Measurements from ENCODE around the gene RFX7. TPM values are rescaled to one million over a fixed set of nuclear protein-coding genes. Genes with fewer than 3 reads are reported as not detected.
"Not testable (repeated sequence)": the region's sequence is repeated elsewhere in the genome, so short reads cannot be mapped to it uniquely, and the experiment has no call there.

The RFX7 gene
- total RNA-seq: 10 to 100 TPM; 15.3 to 17.5 (median 17.3) TPM

GRCh38 chr15:56243163-56244037 lies at the start of gene RFX7:
Gene RFX7 (minus strand): TSS chr15:56243879. CDS start chr15:56243285, 594 bp downstream.
- H3K36me3 Mint-ChIP-seq (ENCODE audit: insufficient read depth): peaks cover 6% of the 10 kb centered on the region
- H3K9me3 Mint-ChIP-seq: no peaks in the 10 kb centered on the region
- peaks cover 45% of the 10 kb centered on the region for H3K4me1 Mint-ChIP-seq (ENCODE audit: low read depth)
- DNase-seq: peak; percentile 66
- no peaks in the 10 kb centered on the region for H3K27me3 Mint-ChIP-seq (ENCODE audit: low read depth)
- H3K4me3 Mint-ChIP-seq: peak within 1 kb of the TSS; percentile 88
- ATAC-seq: peak; percentile 86 to 87

GRCh38 chr15:56292546-56293316 lies 49.1 kb upstream of the RFX7 start:
- H3K27me3 Mint-ChIP-seq (ENCODE audit: low read depth): peaks cover 3% of the 10 kb centered on the region
- H3K9me3 Mint-ChIP-seq: peaks cover 12% of the 10 kb centered on the region
- ATAC-seq: no peak
- DNase-seq: no peak
- no peak overlapping the region for H3K4me3 Mint-ChIP-seq
- no peaks in the 10 kb centered on the region for H3K4me1 Mint-ChIP-seq (ENCODE audit: low read depth)
- H3K36me3 Mint-ChIP-seq (ENCODE audit: insufficient read depth): no peaks in the 10 kb centered on the region

GRCh38 chr15:56291741-56292140 lies 48.1 kb upstream of the RFX7 start:
- Mint-ChIP-seq H3K36me3 (ENCODE audit: insufficient read depth) (no peaks in the 10 kb centered on the region), H3K4me1 (ENCODE audit: low read depth) (no peaks in the 10 kb centered on the region), H3K4me3 (no peak overlapping the region), H3K27me3 (ENCODE audit: low read depth) (peaks cover 3% of the 10 kb centered on the region), H3K9me3 (peaks cover 14% of the 10 kb centered on the region)
- DNase-seq: no peak
- ATAC-seq: no peak

- ATAC-seq: no peak
- Mint-ChIP-seq H3K4me3 (no peak overlapping the region), H3K36me3 (ENCODE audit: insufficient read depth) (no peaks in the 10 kb centered on the region), H3K9me3 (peaks cover 14% of the 10 kb centered on the region), H3K27me3 (ENCODE audit: low read depth) (no peaks in the 10 kb centered on the region), H3K4me1 (ENCODE audit: low read depth) (no peaks in the 10 kb centered on the region)
- no peak for DNase-seq
These were observed 42.5 kb upstream of the RFX7 start for GRCh38 chr15:56286213-56286612.

GRCh38 chr15:56281145-56281544 lies 37.5 kb upstream of the RFX7 start:
- H3K9me3 Mint-ChIP-seq: peaks cover 17% of the 10 kb centered on the region
- no peak overlapping the region for H3K4me3 Mint-ChIP-seq
- no peaks in the 10 kb centered on the region for H3K36me3 Mint-ChIP-seq (ENCODE audit: insufficient read depth)
- ATAC-seq: no peak
- no peaks in the 10 kb centered on the region for H3K27me3 Mint-ChIP-seq (ENCODE audit: low read depth)
- DNase-seq: no peak
- H3K4me1 Mint-ChIP-seq (ENCODE audit: low read depth): no peaks in the 10 kb centered on the region

- Mint-ChIP-seq H3K4me1 (ENCODE audit: low read depth) (no peaks in the 10 kb centered on the region), H3K36me3 (ENCODE audit: insufficient read depth) (no peaks in the 10 kb centered on the region), H3K9me3 (peaks cover 45% of the 10 kb centered on the region), H3K4me3 (no peak overlapping the region), H3K27me3 (ENCODE audit: low read depth) (no peaks in the 10 kb centered on the region)
- DNase-seq (no peak), ATAC-seq (no peak)
These were observed 30.0 kb upstream of the RFX7 start for GRCh38 chr15:56273724-56274123.

- Mint-ChIP-seq H3K4me3 (no peak overlapping the region), H3K4me1 (ENCODE audit: low read depth) (no peaks in the 10 kb centered on the region), H3K27me3 (ENCODE audit: low read depth) (no peaks in the 10 kb centered on the region), H3K36me3 (ENCODE audit: insufficient read depth) (peaks cover 2% of the 10 kb centered on the region), H3K9me3 (peaks cover 38% of the 10 kb centered on the region)
- ATAC-seq (no peak), DNase-seq (no peak)
These were observed 28.8 kb upstream of the RFX7 start for GRCh38 chr15:56272454-56272853.

GRCh38 chr15:56266465-56266864 lies 22.8 kb upstream of the RFX7 start:
- H3K4me3 Mint-ChIP-seq; ATAC-seq; DNase-seq; H3K4me1 Mint-ChIP-seq (ENCODE audit: low read depth); H3K36me3 Mint-ChIP-seq (ENCODE audit: insufficient read depth); H3K27me3 Mint-ChIP-seq (ENCODE audit: low read depth): not testable (repeated sequence)
- peaks cover 15% of the 10 kb centered on the region for H3K9me3 Mint-ChIP-seq

- Mint-ChIP-seq H3K27me3 (ENCODE audit: low read depth) (peaks cover 11% of the 10 kb centered on the region), H3K4me3 (no peak overlapping the region), H3K9me3 (peaks cover 8% of the 10 kb centered on the region), H3K4me1 (ENCODE audit: low read depth) (peaks cover 4% of the 10 kb centered on the region), H3K36me3 (ENCODE audit: insufficient read depth) (peaks cover under 1% of the 10 kb centered on the region)
- DNase-seq: no peak
- no peak for ATAC-seq
These were observed 18.3 kb upstream of the RFX7 start for GRCh38 chr15:56261854-56262509.

GRCh38 chr15:56257306-56257705 lies 13.6 kb upstream of the RFX7 start:
- H3K9me3 Mint-ChIP-seq; DNase-seq; ATAC-seq; H3K4me3 Mint-ChIP-seq; H3K36me3 Mint-ChIP-seq (ENCODE audit: insufficient read depth); H3K4me1 Mint-ChIP-seq (ENCODE audit: low read depth): not testable (repeated sequence)
- peaks cover 24% of the 10 kb centered on the region for H3K27me3 Mint-ChIP-seq (ENCODE audit: low read depth)

- DNase-seq: no peak
- no peak overlapping the region for H3K4me3 Mint-ChIP-seq
- peaks cover 8% of the 10 kb centered on the region for H3K9me3 Mint-ChIP-seq
- no peak for ATAC-seq
- H3K27me3 Mint-ChIP-seq (ENCODE audit: low read depth): peaks cover 24% of the 10 kb centered on the region
- peaks cover 2% of the 10 kb centered on the region for H3K36me3 Mint-ChIP-seq (ENCODE audit: insufficient read depth)
- peaks cover 4% of the 10 kb centered on the region for H3K4me1 Mint-ChIP-seq (ENCODE audit: low read depth)
These were observed 10.6 kb upstream of the RFX7 start for GRCh38 chr15:56254265-56254664.

- H3K4me1 Mint-ChIP-seq (ENCODE audit: low read depth): peaks cover 3% of the 10 kb centered on the region
- H3K4me3 Mint-ChIP-seq: no peak overlapping the region
- DNase-seq: no peak
These were observed 8.7 kb upstream of the RFX7 start for GRCh38 chr15:56252386-56252785.

GRCh38 chr15:56251315-56252095 lies 7.8 kb upstream of the RFX7 start:
- peaks cover 14% of the 10 kb centered on the region for H3K27me3 Mint-ChIP-seq (ENCODE audit: low read depth)
- H3K36me3 Mint-ChIP-seq (ENCODE audit: insufficient read depth): no peaks in the 10 kb centered on the region
- H3K4me3 Mint-ChIP-seq: no peak overlapping the region
- DNase-seq: no peak
- H3K9me3 Mint-ChIP-seq: no peaks in the 10 kb centered on the region
- ATAC-seq: no peak
- H3K4me1 Mint-ChIP-seq (ENCODE audit: low read depth): no peaks in the 10 kb centered on the region

More at GRCh38 chr15:56252386-56252785, 8.7 kb upstream of the RFX7 start:
- Mint-ChIP-seq H3K36me3 (ENCODE audit: insufficient read depth) (peaks cover 2% of the 10 kb centered on the region), H3K9me3 (no peaks in the 10 kb centered on the region), H3K27me3 (ENCODE audit: low read depth) (peaks cover 17% of the 10 kb centered on the region)
- no peak for ATAC-seq

- no peak for ATAC-seq
- peaks cover 14% of the 10 kb centered on the region for H3K27me3 Mint-ChIP-seq (ENCODE audit: low read depth)
- no peak for DNase-seq
- no peaks in the 10 kb centered on the region for H3K36me3 Mint-ChIP-seq (ENCODE audit: insufficient read depth)
- H3K4me3 Mint-ChIP-seq: no peak overlapping the region
- H3K4me1 Mint-ChIP-seq (ENCODE audit: low read depth): peaks cover 7% of the 10 kb centered on the region
- no peaks in the 10 kb centered on the region for H3K9me3 Mint-ChIP-seq
These were observed 6.9 kb upstream of the RFX7 start for GRCh38 chr15:56250626-56251025.
